BLaER1 (cell line): ENCODE data around the gene MRPL14.

ENCODE experiments used
- H3K27ac ChIP-seq: shearing (Covaris generic); formaldehyde crosslinking; 2 replicates; pipeline ENCODE4 v1.8.1; 2022
- H3K27me3 ChIP-seq: shearing (Covaris generic); formaldehyde crosslinking; 2 replicates; pipeline ENCODE4 v1.8.1; 2022
- H3K36me3 ChIP-seq: shearing (Covaris generic); formaldehyde crosslinking; 2 replicates; pipeline ENCODE4 v1.8.1; 2022
- H3K4me1 ChIP-seq: shearing (Covaris generic); formaldehyde crosslinking; 2 replicates; pipeline ENCODE4 v1.8.1; 2022
- H3K4me2 ChIP-seq: shearing (Covaris generic); formaldehyde crosslinking; 2 replicates; pipeline ENCODE4 v1.8.1; 2022
- H3K4me3 ChIP-seq: shearing (Covaris generic); formaldehyde crosslinking; 2 replicates; pipeline ENCODE4 v1.8.1; 2022
- H3K9ac ChIP-seq: shearing (Covaris generic); formaldehyde crosslinking; 2 replicates; pipeline ENCODE4 v1.8.1; 2022
- H3K9me3 ChIP-seq: shearing (Covaris generic); formaldehyde crosslinking; 2 replicates; pipeline ENCODE4 v1.8.1; 2022
- H4K20me1 ChIP-seq: shearing (Covaris generic); formaldehyde crosslinking; 2 replicates; pipeline ENCODE4 v1.8.1; 2022
- Cebpa-rat ChIP-seq: shearing (Covaris generic); IDR thresholded peaks from 2 replicates; pipeline ENCODE4 v1.8.1; 2022

MRPL14 gene

DNA sequence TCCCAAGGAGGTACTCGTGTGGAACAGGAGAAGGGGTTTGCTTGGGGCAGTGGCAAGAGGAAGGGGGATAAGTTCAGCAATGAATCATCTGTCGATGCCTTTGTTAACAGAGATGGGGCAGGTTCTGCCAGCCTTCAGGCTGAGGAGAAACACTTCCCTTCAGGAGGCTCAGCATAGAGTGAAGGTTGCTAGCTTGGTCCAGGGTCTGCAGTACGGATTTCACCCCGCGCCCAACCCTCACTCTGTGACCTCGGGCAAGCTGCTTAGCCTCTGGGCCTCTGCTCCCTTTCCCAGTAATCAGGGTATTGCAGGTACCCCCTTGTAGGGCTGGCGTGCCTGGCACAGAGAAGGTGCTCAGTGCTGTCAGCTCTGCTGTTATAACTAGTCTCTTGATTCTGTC is 38.9 kb upstream of the MRPL14 start:
- Histone ChIP-seq H3K4me2 (peak overlapping the region; percentile 84), H3K27me3 (no peaks in the 10 kb centered on the region), H4K20me1 (no peaks in the 10 kb centered on the region), H3K27ac (peak overlapping the region; percentile 85), H3K36me3 (no peaks in the 10 kb centered on the region), H3K4me1 (peaks cover 68% of the 10 kb centered on the region), H3K9ac (peak overlapping the region; percentile 66), H3K4me3 (peak overlapping the region; percentile 32; the same call in 1 of the 2 replicates), H3K9me3 (no peaks in the 10 kb centered on the region)
- no peak for TF ChIP-seq Cebpa-rat

DNA sequence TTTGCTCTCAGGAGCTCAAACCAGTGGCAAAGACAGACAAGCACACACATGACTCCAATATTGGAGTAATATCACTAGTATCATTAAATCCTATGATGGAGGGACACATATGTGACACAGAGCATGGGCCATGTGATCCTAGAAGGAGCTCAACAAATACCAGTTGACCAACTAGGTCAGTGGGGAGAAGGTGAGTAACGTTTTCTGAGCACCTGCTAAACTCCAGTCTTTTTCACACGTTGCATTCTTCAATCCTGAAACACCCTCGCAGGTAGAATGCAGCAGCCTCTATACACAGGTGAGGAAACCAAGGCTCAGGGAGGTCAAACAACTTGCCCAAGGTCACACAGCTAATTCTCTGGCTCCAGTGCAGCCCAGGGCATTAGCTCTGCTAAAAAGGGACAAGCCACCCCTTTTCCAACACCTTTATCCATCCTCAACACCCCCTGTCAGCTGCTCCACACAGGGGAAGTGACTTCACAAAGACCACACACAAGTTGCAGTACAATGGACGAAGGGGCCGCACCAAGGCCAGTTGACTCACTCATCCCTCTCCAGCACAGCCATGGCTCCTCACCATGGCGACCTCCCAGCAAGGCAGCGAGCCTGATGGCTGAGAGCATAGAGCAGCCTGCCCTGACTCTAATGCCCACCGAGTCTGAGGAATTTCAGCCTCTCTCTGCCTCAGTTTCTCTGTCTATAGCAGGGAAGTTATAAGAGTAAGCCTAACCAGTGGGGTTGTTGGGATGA is 35.8 kb upstream of the MRPL14 start:
- peak overlapping the region; percentile 90 for H3K4me2 ChIP-seq
- no peaks in the 10 kb centered on the region for H3K9me3 ChIP-seq
- H3K27ac ChIP-seq, result no peak overlapping the region
- H3K4me3 ChIP-seq, result no peak overlapping the region
- no peaks in the 10 kb centered on the region for H4K20me1 ChIP-seq
- no peak for TF ChIP-seq Cebpa-rat
- H3K27me3 ChIP-seq, result no peaks in the 10 kb centered on the region
- H3K36me3 ChIP-seq, result no peaks in the 10 kb centered on the region
- no peak overlapping the region for H3K9ac ChIP-seq
- H3K4me1 ChIP-seq, result peaks cover 79% of the 10 kb centered on the region

DNA sequence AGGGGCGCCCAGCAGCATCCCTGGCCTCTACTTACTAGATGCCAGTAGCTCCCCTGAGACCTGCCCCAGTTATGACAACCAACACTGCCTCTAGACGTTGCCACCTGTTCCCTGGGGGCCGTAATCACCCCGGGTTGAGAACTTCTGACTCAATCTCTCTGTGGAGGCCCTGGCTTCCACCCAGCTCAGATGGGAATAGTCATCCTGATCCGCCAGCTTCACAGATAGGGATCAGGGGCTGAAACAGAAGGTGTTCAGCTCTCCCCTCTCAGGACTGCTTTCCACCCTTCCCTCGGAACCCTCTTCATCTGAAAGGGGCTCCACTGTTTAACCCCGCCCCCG is 34.7 kb upstream of the MRPL14 start:
- no peaks in the 10 kb centered on the region for H3K27me3 ChIP-seq

DNA sequence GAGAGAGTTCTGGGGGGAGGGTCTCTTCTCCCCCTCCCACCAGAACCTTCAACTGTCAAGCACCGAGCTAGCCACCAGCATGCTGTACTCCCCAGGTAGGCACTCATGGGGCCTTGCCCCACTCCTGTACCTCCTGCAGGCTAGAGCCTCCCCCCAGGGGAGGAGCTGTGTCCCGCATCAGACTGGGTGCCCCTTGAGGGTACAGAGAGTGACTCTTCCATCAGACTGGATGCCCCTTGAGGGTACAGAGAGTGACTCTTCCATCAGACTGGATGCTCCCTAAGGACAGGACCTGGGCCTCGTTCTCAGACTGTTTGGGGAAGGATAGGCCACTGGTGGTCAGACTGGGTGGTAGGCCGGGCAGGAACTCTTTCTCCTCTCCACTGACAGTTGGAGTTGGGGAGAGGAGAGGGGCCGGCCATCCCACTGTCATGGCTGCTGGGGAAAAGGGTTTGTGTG is 31.5 kb upstream of the MRPL14 start, which contains the start of gene CAPN11:
Gene CAPN11 (plus strand): TSS at position 51 of the 459 bp plus-strand sequence. CDS start 29 bp downstream, at position 80.
- Histone ChIP-seq H3K36me3 (no peaks in the 10 kb centered on the region), H4K20me1 (no peaks in the 10 kb centered on the region), H3K9me3 (no peaks in the 10 kb centered on the region), H3K27ac (peak within 1 kb of the TSS; percentile 18; the same call in 1 of the 2 replicates), H3K4me3 (no peak within 1 kb of the TSS), H3K4me1 (peaks cover 67% of the 10 kb centered on the region), H3K4me2 (no peak within 1 kb of the TSS), H3K27me3 (no peaks in the 10 kb centered on the region), H3K9ac (no peak within 1 kb of the TSS)
- no peak for TF ChIP-seq Cebpa-rat

More for the DNA sequence above, 34.7 kb upstream of the MRPL14 start:
- Histone ChIP-seq H3K4me3 (no peak overlapping the region), H4K20me1 (no peaks in the 10 kb centered on the region), H3K36me3 (no peaks in the 10 kb centered on the region), H3K27ac (peak overlapping the region; percentile 15; the same call in 1 of the 2 replicates), H3K4me1 (peaks cover 73% of the 10 kb centered on the region), H3K4me2 (peak overlapping the region; percentile 90), H3K9ac (peak overlapping the region; percentile 45; the same call in 1 of the 2 replicates), H3K9me3 (no peaks in the 10 kb centered on the region)
- TF ChIP-seq Cebpa-rat, result no peak

DNA sequence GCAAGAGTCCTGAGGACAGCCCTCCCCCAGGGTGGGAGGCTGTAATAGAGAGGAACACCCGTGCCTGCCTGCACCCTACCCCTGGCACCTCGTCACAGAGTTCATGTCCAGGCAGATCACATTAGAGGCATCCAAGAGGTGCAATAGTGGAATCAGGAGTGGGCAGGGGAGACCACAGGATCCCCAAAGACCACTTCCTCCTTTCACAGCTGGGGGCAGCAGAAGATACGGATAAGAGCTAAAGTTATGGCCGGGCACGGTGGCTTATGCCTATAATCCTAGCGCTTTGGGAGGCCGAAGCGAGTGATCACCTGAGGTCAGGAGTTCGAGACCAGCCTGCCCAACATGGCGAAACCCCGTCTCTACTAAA is 29.9 kb upstream of the MRPL14 start:
- peaks cover 50% of the 10 kb centered on the region for H3K4me1 ChIP-seq
- no peak for TF ChIP-seq Cebpa-rat
- no peak overlapping the region for H3K9ac ChIP-seq
- H3K9me3 ChIP-seq, result no peaks in the 10 kb centered on the region
- H3K4me3 ChIP-seq, result no peak overlapping the region
- peaks cover 3% of the 10 kb centered on the region; the same call in 1 of the 2 replicates for H3K36me3 ChIP-seq
- no peaks in the 10 kb centered on the region for H3K27me3 ChIP-seq
- H3K27ac ChIP-seq, result no peak overlapping the region
- H4K20me1 ChIP-seq, result no peaks in the 10 kb centered on the region
- no peak overlapping the region for H3K4me2 ChIP-seq

DNA sequence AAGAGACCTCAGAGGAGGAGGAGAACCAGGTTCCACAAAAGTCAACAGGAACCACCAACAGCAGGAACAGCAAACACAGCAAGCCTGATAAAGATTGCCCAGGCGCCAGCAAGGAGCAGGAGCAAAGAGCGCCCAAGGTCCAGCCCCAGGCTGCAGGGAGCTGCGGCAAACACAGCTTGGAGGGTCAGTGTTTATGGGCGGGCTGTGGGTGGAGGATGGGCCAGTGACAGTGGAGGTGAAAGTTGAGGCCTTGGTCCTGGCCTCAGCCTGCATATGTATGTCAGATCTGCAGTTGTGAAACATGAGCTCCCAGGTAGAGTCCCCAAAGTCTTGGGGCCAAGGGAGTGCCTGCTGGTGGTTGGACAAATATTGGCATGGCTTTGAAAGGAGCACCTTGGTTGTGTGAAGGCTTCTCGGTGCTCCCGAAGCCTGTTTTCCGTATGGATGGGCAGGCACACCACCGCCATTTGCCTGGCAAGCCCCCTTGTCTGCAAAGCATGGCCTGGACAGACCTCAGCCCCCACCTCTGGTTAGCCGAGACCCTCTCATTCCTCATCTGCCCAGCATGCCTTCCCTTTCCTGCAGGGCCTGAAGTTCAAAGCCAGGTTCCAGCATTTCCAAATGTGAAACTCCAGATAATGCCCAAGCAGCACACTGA is 29.4 kb upstream of the MRPL14 start:
- Histone ChIP-seq H4K20me1 (peaks cover under 1% of the 10 kb centered on the region), H3K27me3 (no peaks in the 10 kb centered on the region), H3K4me3 (no peak overlapping the region), H3K4me2 (no peak overlapping the region), H3K4me1 (peaks cover 49% of the 10 kb centered on the region), H3K36me3 (peaks cover 3% of the 10 kb centered on the region; the same call in 1 of the 2 replicates), H3K27ac (no peak overlapping the region), H3K9me3 (no peaks in the 10 kb centered on the region), H3K9ac (no peak overlapping the region)
- TF ChIP-seq Cebpa-rat, result no peak

DNA sequence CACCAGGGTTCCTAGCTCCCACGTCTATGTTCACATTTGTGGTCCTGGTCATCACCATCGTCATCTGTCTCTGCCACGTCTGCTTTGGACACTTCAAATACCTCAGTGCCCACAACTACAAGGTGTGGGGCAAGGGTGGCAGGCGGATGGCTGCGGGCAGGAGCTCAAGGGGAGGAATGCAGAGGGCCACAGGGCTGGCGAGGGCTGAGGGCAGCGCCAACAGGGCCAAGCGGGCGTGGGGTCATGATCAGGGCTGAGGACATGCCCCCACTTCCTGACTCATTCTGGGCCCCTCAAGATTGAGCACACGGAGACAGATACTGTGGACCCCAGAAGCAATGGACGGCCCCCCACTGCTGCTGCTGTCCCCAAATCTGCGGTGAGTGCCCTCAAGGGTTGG is 26.8 kb upstream of the MRPL14 start:
- no peaks in the 10 kb centered on the region for H3K9me3 ChIP-seq
- H3K4me2 ChIP-seq, result peak overlapping the region; percentile 72; the same call in 1 of the 2 replicates
- no peak overlapping the region for H3K27ac ChIP-seq
- no peak overlapping the region for H3K4me3 ChIP-seq
- H3K36me3 ChIP-seq, result peaks cover 13% of the 10 kb centered on the region
- peaks cover 20% of the 10 kb centered on the region for H4K20me1 ChIP-seq
- no peak for TF ChIP-seq Cebpa-rat
- no peaks in the 10 kb centered on the region for H3K27me3 ChIP-seq
- peaks cover 59% of the 10 kb centered on the region for H3K4me1 ChIP-seq
- no peak overlapping the region for H3K9ac ChIP-seq

DNA sequence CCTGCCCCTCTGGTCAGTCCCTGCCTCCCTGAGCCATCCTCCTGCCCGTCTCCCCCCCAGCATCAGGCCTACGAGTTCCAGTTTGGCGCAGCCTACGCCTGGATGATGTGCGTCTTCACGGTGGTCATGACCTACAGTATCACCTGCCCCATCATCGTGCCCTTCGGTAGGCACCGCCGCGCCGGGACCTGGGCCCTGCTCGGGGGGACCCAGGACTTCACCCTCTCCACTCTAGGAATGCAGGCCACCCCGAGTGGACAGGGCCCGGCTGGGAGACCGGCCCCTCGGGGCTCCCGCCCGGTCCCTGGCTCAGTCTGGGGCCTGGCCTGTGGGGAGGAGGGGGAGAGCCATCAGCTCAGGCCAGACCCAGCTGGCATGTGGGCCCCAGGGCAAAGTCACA is 25.3 kb upstream of the MRPL14 start:
- Histone ChIP-seq H3K4me1 (peaks cover 59% of the 10 kb centered on the region), H3K9ac (no peak overlapping the region), H3K27me3 (no peaks in the 10 kb centered on the region), H3K36me3 (peaks cover 28% of the 10 kb centered on the region), H3K4me3 (no peak overlapping the region), H4K20me1 (peaks cover 20% of the 10 kb centered on the region), H3K4me2 (no peak overlapping the region), H3K9me3 (no peaks in the 10 kb centered on the region), H3K27ac (no peak overlapping the region)
- no peak for TF ChIP-seq Cebpa-rat

DNA sequence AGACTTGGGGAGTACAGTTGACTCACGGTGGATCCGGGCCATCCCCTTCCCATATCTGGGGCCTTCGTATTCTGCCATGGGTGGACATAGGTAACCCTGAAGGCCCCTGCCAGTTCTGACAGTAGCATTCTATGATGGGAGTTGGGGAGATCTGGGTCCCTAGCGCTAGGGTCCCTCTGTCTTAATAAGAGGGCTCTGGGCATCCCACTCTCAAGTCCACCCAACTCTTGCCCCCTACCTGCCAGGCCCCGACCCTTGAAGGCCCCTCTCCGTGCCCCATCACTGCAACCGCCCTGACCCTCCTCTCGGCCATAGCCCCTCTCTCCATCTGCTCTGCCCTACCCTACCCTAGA is 24.8 kb upstream of the MRPL14 start:
- peaks cover 60% of the 10 kb centered on the region for H3K4me1 ChIP-seq
- H3K9me3 ChIP-seq, result no peaks in the 10 kb centered on the region
- H3K9ac ChIP-seq, result no peak overlapping the region
- no peak overlapping the region for H3K27ac ChIP-seq
- H3K36me3 ChIP-seq, result peaks cover 33% of the 10 kb centered on the region
- H3K4me2 ChIP-seq, result peak overlapping the region; percentile 80
- H3K27me3 ChIP-seq, result no peaks in the 10 kb centered on the region
- H3K4me3 ChIP-seq, result no peak overlapping the region
- peaks cover 20% of the 10 kb centered on the region for H4K20me1 ChIP-seq
- TF ChIP-seq Cebpa-rat, result no peak
